NCI-H2196 treated with DMSO at 0.1 percent for 48 hours (cell line): ENCODE results near the gene AGPAT2.

Experiments
- DNase-seq: peaks from one replicate; lab custom pipeline; 2025; ENCODE audit not compliant: unreplicated experiment; lab: John Stamatoyannopoulos, UW

Gene AGPAT2

GRCh38 chr9:136686794-136687711, at the start of gene AGPAT2:
Gene AGPAT2, minus strand, starts transcription at chr9:136687457. Its CDS starts 100 bp downstream, at chr9:136687357.
- DNase-seq, result peak; percentile 33

- DNase-seq, result no peak
These were observed 48.7 kb upstream of the AGPAT2 start for GRCh38 chr9:136735812-136736480.

GRCh38 chr9:136734837-136735496, 47.7 kb upstream of the AGPAT2 start:
- DNase-seq, result no peak

- DNase-seq, result no peak
These were observed 46.4 kb upstream of the AGPAT2 start for GRCh38 chr9:136733611-136734010.

GRCh38 chr9:136732444-136733178, 45.4 kb upstream of the AGPAT2 start:
- DNase-seq, result no peak

- DNase-seq, result no peak
These were observed 42.7 kb upstream of the AGPAT2 start for GRCh38 chr9:136729926-136730325.

GRCh38 chr9:136729144-136729543, 41.9 kb upstream of the AGPAT2 start:
- DNase-seq, result no peak

GRCh38 chr9:136728548-136729123, 41.4 kb upstream of the AGPAT2 start:
- no peak for DNase-seq

- DNase-seq, result peak; percentile 64
These were observed 40.9 kb upstream of the AGPAT2 start for GRCh38 chr9:136728080-136728547.

- DNase-seq, result no peak
These were observed 39.5 kb upstream of the AGPAT2 start for GRCh38 chr9:136726631-136727191.

GRCh38 chr9:136726118-136726517, 38.9 kb upstream of the AGPAT2 start:
- DNase-seq, result no peak

- no peak for DNase-seq
These were observed 38.4 kb upstream of the AGPAT2 start for GRCh38 chr9:136725612-136726011.

- DNase-seq, result no peak
These were observed 37.5 kb upstream of the AGPAT2 start for GRCh38 chr9:136724772-136725171.

GRCh38 chr9:136723989-136724388, 36.7 kb upstream of the AGPAT2 start:
- DNase-seq, result no peak

- DNase-seq, result no peak
These were observed 36.2 kb upstream of the AGPAT2 start for GRCh38 chr9:136723362-136723976.

- no peak for DNase-seq
These were observed 35.7 kb upstream of the AGPAT2 start for GRCh38 chr9:136722969-136723356.

- no peak for DNase-seq
These were observed 35.1 kb upstream of the AGPAT2 start for GRCh38 chr9:136722093-136722968.

GRCh38 chr9:136721339-136722092, 34.3 kb upstream of the AGPAT2 start:
- DNase-seq, result no peak
